NK-92 (cell line): ENCODE measurements around the gene ZBTB8A.
"Not testable (repeated sequence)": the region's sequence is repeated elsewhere in the genome, so short reads cannot be mapped to it uniquely, and the experiment has no call there.

ENCODE experiments used
- DNase-seq: peaks from one replicate; lab custom pipeline; 2025; ENCODE audit not compliant: unreplicated experiment; lab: John Stamatoyannopoulos, UW

Gene ZBTB8A

DNA sequence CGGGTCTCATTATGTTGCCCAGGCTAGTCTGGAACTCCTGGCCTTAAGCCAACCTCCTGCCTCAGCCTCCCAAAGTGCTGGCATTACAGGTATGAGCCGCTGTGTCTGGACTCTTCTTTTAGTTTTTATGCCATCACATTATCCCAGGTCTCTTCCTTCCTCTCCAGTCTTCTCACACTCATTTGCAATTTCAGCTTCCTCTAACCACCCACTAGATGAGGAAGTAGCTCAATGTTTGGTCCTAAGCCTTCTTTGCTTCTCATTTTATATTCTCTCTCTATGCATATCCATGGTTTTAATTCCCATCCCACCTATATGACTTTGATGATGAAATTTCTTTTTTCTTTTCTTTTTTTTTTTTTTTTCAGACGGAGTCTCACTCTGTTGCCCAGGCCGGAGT lies 3.1 kb upstream of the ZBTB8A start:
- no peak for DNase-seq

DNA sequence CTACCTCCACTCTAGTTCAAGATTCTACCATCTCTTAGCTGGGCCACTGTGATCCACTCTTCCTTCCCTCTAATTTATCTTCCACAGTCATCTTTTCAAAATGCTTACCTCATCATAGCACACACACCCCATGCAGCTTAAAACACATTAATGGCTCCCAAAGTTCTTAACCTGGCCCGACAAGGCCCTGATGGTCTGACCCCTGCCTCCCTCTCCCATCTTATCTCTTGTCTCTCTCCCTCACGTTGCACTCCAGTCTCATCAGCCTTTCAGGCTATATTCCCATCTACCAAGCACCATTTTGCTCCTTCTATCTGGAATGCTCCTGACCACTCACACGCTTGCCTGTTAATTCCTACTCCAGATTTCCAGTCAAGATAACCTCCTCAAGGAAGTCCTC lies 2.5 kb upstream of the ZBTB8A start:
- no peak for DNase-seq

DNA sequence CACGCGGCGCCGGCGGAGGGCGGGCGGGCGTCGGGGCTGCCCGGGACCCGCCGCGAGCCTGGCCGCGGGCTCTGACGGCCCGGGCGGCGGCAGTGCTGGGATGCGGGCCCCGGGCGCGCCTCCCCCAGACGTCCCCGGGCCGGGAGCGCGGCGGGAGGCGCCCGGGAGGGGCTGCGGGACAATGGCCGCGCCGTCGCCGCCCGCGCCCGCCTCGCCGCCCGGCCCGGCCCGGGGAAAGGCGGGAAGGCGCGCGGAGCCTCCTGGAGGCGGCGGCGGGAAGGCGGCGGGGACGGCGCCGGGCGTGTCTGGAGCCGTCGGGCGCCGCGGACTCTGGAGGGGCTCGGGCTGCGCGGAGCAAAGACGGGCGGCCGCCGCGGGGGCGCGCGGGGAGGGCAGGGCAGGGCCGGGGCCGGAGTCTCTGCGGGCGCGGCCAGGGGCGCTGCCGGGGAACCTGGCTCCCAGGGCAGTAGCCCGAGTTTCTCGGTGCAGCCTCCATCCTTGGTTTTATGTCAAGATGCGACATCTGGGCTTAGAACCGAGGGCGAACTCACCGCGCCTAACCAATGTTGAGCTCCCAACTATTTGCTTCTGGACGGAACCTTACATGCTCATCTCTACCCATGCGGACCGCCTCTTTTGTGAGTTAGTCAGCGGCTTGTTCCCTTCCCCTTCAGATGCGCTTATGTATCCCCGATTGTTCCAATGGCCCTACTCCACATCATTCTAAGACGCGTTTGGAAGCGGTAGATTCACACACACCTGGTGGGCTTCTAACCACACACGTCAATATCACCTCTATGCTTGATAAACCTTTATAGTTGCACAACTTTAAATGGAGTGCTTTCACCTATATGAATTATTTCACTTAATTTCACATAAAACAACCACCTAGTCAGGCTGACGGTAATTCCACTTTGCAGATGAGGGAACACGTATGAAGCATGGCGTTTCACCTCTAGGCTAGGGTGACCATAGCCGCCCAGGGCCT lies 651 bp downstream of the ZBTB8A start:
- DNase-seq = no peak

DNA sequence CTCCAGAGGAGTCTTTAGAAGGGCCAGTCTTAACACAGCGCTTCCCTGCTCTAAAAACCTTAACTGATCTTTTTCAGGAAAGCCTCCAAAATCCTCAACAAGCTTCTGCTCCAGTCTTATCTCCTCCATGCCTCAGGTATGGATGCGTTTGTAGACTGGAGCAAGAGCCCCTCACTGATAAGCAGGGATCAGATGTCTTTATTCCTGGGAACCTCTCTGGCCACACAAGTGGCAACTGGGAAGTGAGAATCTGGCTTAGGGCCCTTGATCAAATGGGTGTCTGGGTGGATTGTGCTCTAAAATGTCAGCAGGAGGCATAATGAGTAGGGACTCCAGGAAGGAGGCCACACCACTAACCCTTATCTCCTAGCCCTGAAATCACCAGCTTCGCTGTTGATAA lies 1.4 kb downstream of the ZBTB8A start:
- no peak for DNase-seq

DNA sequence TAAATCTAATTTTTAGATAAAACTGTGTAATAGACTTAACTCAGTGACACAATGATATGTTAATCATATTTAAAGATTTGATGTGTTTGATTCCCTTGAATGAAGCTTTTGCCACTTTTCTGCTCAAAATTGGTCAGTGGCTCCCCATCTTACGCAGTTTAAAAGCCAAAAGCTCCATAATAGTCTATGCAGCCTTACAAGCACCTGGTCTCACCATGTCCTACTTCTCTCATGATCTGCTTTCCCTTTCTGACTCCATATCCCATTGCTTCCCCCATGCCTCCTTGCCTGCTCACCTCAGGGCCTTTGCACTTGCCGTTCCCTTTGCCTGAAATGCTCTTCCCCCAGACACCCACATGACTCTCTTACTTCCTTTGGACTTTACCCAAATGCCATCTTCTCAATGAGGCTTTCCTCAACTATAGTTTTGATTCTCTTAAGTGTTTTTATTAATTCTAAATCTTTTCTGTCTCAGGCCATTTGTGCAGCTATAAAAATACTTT lies 1.9 kb downstream of the ZBTB8A start:
- no peak for DNase-seq

DNA sequence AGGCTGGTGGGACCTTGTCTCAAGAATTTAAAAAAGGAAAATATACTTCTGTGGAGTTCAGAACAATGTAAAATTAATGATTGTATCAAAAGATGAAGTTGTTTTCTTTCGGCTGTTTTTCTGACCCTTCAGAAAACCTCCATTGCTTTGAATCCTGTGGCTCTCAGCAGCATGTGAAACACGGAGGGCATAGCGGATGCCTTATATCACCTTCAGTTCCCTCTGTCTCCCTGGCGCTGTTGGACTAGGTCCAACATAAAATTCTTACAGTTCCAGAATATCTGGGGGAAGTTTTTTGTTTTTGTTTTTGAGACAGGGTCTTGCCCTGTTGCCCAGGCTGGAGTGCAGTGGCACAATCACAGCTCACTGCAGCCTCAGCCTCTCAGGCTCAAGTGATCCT lies 7.4 kb downstream of the ZBTB8A start:
- DNase-seq = no peak

DNA sequence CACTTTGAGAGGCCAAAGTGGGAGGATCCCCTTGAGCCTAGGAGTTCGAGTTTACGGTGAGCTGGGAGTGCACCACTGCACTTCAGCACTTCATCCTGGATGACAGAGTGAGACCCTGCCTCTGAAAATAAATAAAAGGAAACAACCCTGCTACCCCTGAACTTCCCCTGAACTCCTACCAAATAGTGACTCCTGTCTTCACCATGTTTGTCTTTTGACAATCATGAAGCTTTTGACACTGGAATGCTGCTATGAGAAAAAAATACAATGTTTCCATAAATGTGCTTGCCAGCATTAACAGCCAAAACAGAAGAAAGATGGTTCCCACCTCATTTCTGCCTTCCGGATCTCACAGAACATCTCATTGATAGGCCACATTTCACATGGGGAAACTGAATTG lies 10.4 kb downstream of the ZBTB8A start:
- no peak for DNase-seq

DNA sequence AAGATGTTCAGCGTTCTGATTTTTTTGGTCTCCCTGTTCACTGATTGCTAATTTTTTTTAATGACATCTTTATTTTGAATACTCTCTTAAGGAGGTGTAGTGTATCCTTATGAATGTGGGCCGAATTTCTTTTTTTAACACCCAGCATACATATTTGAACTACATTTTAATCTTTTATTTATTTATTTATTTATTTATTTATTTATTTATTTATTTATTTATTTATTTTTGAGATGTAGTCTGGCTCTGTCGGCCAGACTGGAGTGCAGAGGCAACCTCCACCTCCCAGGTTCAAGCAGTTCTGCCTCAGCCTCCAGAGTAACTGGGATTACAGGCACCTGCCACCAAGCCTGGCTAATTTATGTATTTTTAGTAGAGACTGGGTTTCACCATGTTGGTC lies 15.1 kb downstream of the ZBTB8A start:
- DNase-seq = no peak

DNA sequence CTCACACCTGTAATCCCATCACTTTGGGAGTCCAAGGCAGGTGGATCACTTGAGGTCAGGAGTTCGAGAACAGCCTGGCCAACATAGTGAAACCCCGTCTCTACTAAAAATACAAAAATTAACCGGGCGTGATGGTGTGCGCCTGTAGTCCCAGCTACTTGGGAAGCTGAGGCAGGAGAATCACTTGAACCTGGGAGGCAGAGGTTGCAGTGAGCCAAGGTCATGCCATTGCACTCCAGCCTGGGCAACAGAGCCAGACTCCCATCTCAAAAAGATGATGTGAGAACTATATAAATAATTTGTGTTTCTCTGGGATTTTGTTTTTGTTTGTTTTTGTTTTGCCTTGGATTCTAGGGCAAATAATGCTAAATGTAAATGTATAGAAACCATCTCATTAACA lies 17.8 kb downstream of the ZBTB8A start:
- DNase-seq = not testable (repeated sequence)

DNA sequence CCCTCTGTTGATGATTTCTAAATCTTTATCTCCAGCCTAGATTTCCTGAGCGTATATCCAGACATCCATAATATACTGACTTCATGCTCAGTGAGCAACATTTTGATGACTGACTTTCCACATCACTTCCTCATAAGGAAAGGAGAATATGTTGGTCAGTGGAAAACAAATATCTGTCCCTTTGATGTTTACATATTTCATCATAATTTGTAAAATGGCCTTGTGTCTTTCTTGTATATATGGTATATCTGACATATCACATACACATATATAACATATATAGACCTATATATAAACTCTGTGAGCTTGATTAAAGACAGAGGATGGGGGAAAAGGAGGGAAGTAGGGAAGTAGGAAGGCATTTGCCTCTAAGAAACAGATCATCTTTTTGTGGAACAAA lies 18.6 kb downstream of the ZBTB8A start:
- no peak for DNase-seq

DNA sequence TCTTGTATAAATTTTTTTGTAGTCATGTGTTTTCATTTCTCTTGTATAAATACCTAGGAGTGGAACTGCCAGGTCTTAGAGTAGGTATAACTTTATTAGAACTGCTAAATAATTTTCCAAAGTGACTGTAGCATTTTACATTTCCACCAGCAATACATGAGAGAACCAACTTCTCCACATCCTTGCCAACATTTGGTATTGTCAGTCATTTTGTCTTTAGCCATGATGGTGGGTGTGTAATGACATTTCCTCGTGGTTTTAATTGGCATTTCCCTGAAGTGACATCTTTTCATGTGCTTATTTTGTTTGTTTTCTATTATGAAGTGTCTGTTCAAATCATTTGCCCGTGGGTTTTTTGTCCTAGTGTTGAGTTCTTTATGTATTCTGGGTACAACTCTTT lies 29.7 kb downstream of the ZBTB8A start:
- DNase-seq = no peak

DNA sequence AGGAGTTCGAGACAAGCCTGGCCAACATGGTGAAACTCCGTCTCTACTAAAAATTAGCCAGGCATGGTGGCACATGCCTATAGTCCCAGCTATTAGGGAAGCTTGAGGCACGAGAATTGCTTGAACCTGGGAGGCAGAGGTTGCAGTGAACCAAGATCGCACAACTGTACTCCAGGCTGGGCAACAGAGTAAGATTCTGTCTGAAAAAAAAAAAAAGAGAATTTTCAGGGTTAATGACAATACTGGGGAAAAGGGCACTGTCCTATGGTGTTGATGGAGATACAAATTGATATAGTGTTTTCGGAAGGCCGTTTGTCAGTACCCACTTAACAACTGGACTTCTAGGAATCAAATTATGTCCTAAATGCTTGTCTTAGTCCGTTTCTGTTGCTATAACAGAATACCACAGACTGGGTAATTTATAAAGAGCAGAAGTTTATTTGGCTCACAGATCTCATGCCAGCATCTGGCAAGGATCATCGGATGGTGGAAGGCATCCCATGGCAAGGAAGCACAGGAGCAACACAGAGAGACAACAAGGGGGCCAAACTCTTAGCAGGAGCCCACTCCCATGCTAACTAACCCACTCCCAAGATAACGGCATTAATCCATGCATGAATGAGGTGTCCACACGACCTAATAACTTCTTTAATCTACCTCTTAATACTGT lies 41.3 kb downstream of the ZBTB8A start:
- DNase-seq = no peak

DNA sequence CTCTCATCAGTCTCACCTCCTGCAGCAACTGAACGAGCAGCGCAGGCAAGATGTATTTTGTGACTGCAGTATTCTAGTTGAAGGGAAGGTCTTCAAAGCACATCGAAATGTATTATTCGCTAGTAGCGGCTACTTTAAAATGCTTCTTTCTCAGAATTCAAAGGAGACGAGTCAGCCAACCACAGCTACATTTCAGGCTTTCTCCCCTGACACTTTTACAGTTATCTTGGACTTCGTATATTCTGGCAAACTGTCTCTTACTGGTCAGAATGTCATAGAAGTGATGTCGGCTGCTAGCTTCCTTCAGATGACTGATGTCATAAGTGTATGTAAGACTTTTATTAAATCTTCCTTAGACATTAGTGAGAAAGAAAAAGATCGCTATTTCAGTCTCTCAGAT lies 53.7 kb downstream of the ZBTB8A start:
- DNase-seq = no peak

DNA sequence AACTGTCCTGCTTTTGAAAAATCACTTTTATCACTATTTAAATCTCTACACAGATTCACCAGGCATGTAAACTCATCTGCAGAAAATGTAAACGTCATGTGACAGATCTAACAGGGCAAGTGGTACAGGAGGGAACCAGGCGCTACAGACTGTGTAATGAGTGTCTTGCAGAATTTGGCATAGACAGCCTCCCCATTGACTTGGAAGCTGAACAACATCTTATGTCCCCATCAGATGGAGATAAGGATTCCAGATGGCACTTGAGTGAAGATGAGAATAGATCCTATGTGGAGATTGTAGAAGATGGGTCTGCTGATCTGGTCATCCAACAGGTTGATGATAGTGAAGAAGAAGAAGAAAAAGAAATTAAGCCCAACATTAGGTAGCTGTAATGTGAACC lies 60.8 kb downstream of the ZBTB8A start:
- no peak for DNase-seq

DNA sequence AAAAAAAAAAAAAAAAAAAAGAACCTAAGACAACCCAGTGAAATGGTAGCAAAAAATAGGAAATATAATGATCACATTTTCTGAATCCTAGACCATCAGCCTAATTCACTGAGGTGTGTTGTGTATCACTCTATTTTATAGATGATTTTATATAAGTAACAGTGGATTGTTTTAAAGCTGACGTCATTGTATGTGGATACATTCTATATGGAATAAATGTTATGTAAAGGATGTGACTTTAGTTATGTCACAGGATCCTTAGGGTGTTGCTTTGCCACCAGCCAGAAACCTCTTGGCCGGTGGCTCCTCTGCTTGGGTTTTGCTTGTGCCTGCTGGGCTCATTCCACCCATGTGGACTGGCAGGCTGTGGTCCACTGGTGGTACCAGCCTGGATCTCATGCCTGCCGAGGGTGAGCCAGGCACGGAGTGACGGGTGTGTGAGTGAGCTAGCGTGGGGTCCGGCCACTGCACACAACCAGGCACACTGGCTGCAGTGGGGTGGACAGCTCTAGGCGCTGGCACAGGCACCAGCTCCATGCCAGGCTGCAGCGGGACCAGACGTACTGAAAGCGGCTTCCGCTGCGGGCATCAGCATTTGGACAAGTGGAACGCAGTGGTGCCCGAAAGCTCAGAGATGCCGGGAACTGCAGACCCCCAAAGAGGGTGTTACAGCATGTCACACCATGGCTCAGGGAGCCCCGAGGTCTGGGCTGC lies 66.6 kb downstream of the ZBTB8A start:
- DNase-seq = no peak

DNA sequence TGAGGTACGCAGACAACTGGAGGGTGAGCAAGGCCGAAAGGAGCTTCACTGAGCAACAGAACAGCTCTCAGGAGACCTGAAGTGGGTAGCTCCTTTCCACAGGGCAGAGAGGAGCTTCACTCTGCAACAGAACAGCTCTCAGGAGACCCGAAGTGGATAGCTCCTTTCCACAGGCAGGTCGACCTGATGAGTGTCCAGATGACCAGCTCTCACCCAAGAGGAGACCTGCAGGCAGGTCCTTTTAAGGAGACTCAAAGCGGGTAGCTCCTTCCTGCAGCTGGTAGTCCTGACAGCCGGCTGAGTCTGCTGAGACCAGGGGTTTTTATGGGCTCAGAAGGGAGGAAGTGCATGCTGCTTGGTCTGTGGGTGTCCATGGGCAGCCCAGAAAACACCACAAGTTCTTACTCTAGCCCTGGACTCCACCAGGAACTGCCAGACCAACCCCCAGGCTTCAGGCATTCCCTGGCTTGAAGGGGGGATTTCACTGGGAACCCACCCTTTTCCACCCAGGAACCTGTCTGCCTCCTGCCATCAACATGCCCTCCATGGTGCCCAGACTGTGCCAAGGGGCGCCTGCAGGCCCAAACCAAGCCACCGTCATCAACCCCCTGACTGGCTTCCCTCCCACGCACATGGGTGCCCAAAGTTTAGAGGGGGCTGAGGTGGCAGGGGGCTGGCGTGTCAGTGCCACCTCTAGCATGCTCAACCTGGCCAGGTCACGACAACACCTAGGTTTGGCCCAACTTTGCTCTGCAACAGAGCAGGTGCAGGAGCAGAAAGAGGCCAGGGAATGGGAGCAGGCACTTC lies 67.5 kb downstream of the ZBTB8A start:
- DNase-seq = no peak

DNA sequence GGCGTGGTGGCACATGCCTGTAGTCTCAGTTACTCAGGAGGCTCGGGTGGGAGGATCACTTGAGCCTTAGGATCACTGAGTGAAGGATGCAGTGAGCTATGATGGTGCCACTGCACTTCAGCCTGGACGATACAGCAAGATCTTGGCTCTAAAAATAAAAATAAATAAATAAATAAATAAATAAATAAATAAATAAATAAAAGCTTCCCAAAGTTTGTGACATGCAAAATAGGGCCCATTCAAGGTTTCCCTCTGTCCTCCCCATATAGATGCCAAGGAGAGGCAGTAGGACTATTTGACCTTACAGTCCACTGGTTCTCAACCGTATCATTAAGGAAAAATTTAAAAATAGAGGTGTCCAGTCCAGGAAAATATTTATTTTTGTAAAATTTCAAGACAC lies 70.0 kb downstream of the ZBTB8A start:
- DNase-seq = no peak

DNA sequence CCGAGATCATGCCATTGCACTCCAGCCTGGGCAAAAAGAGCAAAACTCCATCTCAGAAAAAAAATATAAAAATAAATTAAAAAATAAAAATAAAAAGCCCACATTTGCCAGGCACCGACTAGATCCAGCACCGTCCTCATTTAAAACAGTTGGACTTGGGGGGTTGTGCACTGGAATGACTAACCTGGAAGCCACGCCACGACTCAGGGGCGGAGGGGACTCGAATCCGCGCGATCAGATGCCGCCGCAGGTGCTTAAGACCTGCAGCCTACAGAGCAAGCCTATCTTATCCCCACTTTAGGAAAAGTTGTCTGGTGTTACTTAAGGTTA lies 72.6 kb downstream of the ZBTB8A start:
- no peak for DNase-seq

DNA sequence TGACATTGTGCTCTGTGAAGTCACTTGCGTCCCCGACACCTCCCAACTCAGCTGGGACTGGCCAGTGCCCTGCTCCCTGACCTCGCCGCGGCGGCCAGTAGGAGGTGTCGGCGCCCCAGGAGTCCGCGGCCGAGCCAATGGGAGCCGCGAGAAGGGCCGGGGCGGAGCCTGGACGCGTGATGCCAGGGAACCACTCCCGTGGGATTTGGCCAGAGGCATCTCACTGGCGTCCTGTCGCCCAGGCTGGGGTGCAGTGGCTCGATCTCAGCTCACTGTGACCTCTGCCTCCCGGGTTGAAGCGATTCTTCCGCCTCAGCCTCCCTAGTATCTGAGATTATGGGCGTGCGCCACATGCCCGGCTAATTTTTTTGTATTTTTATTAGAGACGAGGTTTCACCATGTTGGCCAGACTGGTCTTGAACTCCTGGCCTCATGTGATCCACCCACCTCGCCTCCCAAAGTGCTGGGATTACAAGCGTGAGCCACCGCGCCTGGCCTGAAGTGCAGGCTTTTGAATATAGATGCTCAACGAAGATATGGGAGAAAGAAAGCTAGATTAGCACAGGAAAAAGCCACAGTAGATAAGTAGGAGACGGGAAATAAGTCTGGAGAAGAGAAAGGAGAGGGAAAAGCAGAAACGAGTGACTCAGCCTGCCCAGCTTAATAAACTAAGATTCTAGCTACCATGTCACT lies 73.1 kb downstream of the ZBTB8A start:
- no peak for DNase-seq

DNA sequence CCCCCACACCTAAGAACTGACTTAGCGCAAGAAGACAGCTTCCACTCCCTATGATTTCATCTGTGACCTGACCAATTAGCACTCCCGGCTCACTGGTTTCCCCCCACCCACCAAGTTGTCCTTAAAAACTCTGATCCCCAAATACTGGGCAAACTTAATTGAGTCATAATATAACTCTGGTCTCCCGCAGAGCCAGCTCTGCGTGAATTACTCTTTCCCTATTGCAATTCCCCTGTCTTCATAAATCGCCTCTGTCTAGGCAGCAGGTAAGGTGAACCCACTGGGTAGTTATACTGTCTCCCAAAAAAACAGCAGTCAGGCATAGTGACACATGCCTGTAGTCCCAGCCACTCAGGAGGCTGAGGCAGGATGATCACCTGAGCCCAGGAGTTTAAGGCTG lies 74.2 kb downstream of the ZBTB8A start:
- DNase-seq = no peak
